Liver (tissue), 9 donors: ENCODE results near the gene SRGAP3. TPM values are rescaled to one million over a fixed set of nuclear protein-coding genes. Genes with fewer than 3 reads are reported as not detected.

Experiments used
- DNase-seq: peaks from one replicate; pipeline ENCODE4 v3.0.0-alpha.2; 2017; ENCODE audit warnings: low spot score
- H3K27ac ChIP-seq, 2 donors: one replicate each; pipeline ENCODE4 v1.7.0; 2013; ENCODE audit warnings: inconsistent platforms in 2 of 2, low read length in 2 of 2, control low read depth in 1 of 2, low read depth in 1 of 2, mild to moderate bottlenecking in 1 of 2
- H3K27me3 ChIP-seq, 4 donors: one replicate each; pipeline versions ENCODE4 v1.6.1 to v1.7.0; 2013; ENCODE audit warnings: low read length in 3 of 4, inconsistent platforms in 1 of 4, mild to moderate bottlenecking in 1 of 4, moderate library complexity in 1 of 4; ENCODE audit not compliant: control insufficient read depth in 4 of 4, insufficient read depth in 4 of 4
- H3K36me3 ChIP-seq, 4 donors: one replicate each; pipeline versions ENCODE4 v1.6.1 to v1.7.0; 2013; ENCODE audit warnings: low read length in 3 of 4, mild to moderate bottlenecking in 3 of 4, low read depth in 1 of 4, moderate library complexity in 1 of 4; ENCODE audit not compliant: control insufficient read depth in 4 of 4, insufficient read depth in 3 of 4
- H3K4me1 ChIP-seq, 4 donors: one replicate each; pipeline versions ENCODE4 v1.6.1 to v1.7.0; 2013; ENCODE audit warnings: low read length in 3 of 4, mild to moderate bottlenecking in 3 of 4, moderate library complexity in 1 of 4; ENCODE audit not compliant: control insufficient read depth in 4 of 4, insufficient read depth in 4 of 4
- H3K4me3 ChIP-seq, 3 donors: one replicate each; pipeline versions ENCODE4 v1.6.1 to v1.7.0; 2013; ENCODE audit warnings: low read length in 3 of 3, control low read depth in 1 of 3, low read depth in 1 of 3, mild to moderate bottlenecking in 1 of 3
- H3K9ac ChIP-seq, 2 donors: one replicate each; pipeline ENCODE4 v1.7.0; 2013; ENCODE audit warnings: low read length in 2 of 2, mild to moderate bottlenecking in 2 of 2, moderate library complexity in 2 of 2, control low read depth in 1 of 2, low read depth in 1 of 2
- H3K9me3 ChIP-seq, 4 donors: one replicate each; pipeline versions ENCODE4 v1.6.1 to v1.7.0; 2013; ENCODE audit warnings: low read length in 3 of 4; ENCODE audit not compliant: control insufficient read depth in 4 of 4
- CTCF ChIP-seq: fragments of 150-350 bp; IDR thresholded peaks from 2 replicates; pipeline ENCODE4 v1.5.1; 2017; ENCODE audit warnings: improper control_type of control experiment, low read depth, low read length; ENCODE audit not compliant: missing input control
- EGR1 ChIP-seq, 2 donors: IDR thresholded peaks; 2 replicates each; pipeline ENCODE4 v1.6.1; 2016 to 2018; ENCODE audit warnings: antibody characterized with exemption in 2 of 2, low read depth in 2 of 2
- FOXA1 ChIP-seq: IDR thresholded peaks from 2 replicates; pipeline ENCODE4 v1.6.1; 2016; ENCODE audit warnings: antibody characterized with exemption
- FOXA2 ChIP-seq: IDR thresholded peaks from 2 replicates; pipeline ENCODE4 v1.6.1; 2016; ENCODE audit warnings: antibody characterized with exemption
- GABPA ChIP-seq, 2 donors: IDR thresholded peaks in 1 of 2; conservative IDR thresholded peaks in 1 of 2; 2 replicates each; pipeline ENCODE4 v1.6.1; 2016; ENCODE audit warnings: antibody characterized with exemption in 2 of 2, mild to moderate bottlenecking in 1 of 2, moderate library complexity in 1 of 2
- HNF4A ChIP-seq, 2 donors: conservative IDR thresholded peaks; 2 replicates each; pipeline ENCODE4 v1.6.1; 2016; ENCODE audit warnings: antibody characterized with exemption in 2 of 2, mild to moderate bottlenecking in 2 of 2
- HNF4G ChIP-seq: IDR thresholded peaks from 2 replicates; pipeline ENCODE4 v1.6.1; 2016; ENCODE audit warnings: antibody characterized with exemption
- JUND ChIP-seq, 2 donors: IDR thresholded peaks; 2 replicates each; pipeline ENCODE4 v1.6.1; 2016; ENCODE audit warnings: antibody characterized with exemption in 2 of 2
- NR2F2 ChIP-seq: IDR thresholded peaks from 2 replicates; pipeline ENCODE4 v1.6.1; 2016; ENCODE audit warnings: antibody characterized with exemption
- RAD21 ChIP-seq, 2 donors: IDR thresholded peaks; 2 replicates each; pipeline ENCODE4 v1.6.1; 2016; ENCODE audit warnings: antibody characterized with exemption in 2 of 2, mild to moderate bottlenecking in 2 of 2
- RXRA ChIP-seq, 2 donors: IDR thresholded peaks; 2 replicates each; pipeline ENCODE4 v1.6.1; 2017 to 2018; ENCODE audit warnings: antibody characterized with exemption in 2 of 2, mild to moderate bottlenecking in 1 of 2
- SP1 ChIP-seq: IDR thresholded peaks from 2 replicates; pipeline ENCODE4 v1.6.1; 2018; ENCODE audit warnings: antibody characterized with exemption, mild to moderate bottlenecking
- TAF1 ChIP-seq: conservative IDR thresholded peaks from 2 replicates; pipeline ENCODE4 v1.6.1; 2016; ENCODE audit warnings: antibody characterized with exemption, mild to moderate bottlenecking
- YY1 ChIP-seq: IDR thresholded peaks from 2 replicates; pipeline ENCODE4 v1.6.1; 2016; ENCODE audit warnings: antibody characterized with exemption, mild to moderate bottlenecking
- WGBS: extraction: QIAGEN DNeasy Blood & Tissue Kit; methylation state at CpG from one replicate; pipeline ENCODE4 v1.1.7; 2013; 5-methylcytosine and 5-hydroxymethylcytosine counted together
- polyA plus RNA-seq, 2 donors: library from polyadenylated mRNA; stranded (reverse) in 1 of 2; unstranded in 1 of 2; fragments of 200-250 nt in 1 of 2; fragments of >200 nt in 1 of 2; fragmentation: Nextera tagmentation in 1 of 2; extraction: Ambion mirVana in 1 of 2; gene quantifications; one replicate each; pipeline versions ENCODE4 v1.2.1 to v1.2.3, GENCODE V29; 2013 to 2015
- total RNA-seq, 2 donors: library from RNA; depleted of rRNA; stranded (reverse); fragments of >200 nt; gene quantifications; one replicate each; pipeline ENCODE4 v1.2.3, GENCODE V29; 2014
- TF ChIP-seq, protein P1 (sequence below): IDR thresholded peaks from 2 replicates; pipeline ENCODE4 v1.6.1; 2016; ENCODE audit warnings: antibody characterized with exemption, mild to moderate bottlenecking
- TF ChIP-seq, protein P2 (sequence below): IDR thresholded peaks from 2 replicates; pipeline ENCODE4 v1.6.1; 2016; ENCODE audit warnings: antibody characterized with exemption
- TF ChIP-seq, protein P3 (sequence below): IDR thresholded peaks from 2 replicates; pipeline ENCODE4 v1.6.1; 2016; ENCODE audit warnings: antibody characterized with exemption
- TF ChIP-seq, protein P4 (sequence below): IDR thresholded peaks from 2 replicates; pipeline ENCODE4 v1.6.1; 2016; ENCODE audit warnings: antibody characterized with exemption
- donor health status: healthy.
- donor health status: healthy.
- donor health status: healthy.
- donor health status: healthy.
- donor health status: healthy.

Gene SRGAP3
- total and polyA plus RNA-seq, 4 donors, result 0.61 to 4.2 (median 1.6) TPM

GRCh38 chr3:8988791-8989558, 260.5 kb downstream of the SRGAP3 start:
- Histone ChIP-seq H3K4me3 (no peak overlapping the region), H3K9me3 (no peaks in the 10 kb centered on the region), H3K9ac (no peak overlapping the region), H3K4me1 (no peaks in the 10 kb centered on the region), H3K27me3 (no peaks in the 10 kb centered on the region), H3K27ac (no peak overlapping the region), H3K36me3 (no peaks in the 10 kb centered on the region)
- WGBS, result 90% methylated on average over 8 of the region's 8 CpGs
- no peak for DNase-seq
- TF ChIP-seq, protein P1, sequence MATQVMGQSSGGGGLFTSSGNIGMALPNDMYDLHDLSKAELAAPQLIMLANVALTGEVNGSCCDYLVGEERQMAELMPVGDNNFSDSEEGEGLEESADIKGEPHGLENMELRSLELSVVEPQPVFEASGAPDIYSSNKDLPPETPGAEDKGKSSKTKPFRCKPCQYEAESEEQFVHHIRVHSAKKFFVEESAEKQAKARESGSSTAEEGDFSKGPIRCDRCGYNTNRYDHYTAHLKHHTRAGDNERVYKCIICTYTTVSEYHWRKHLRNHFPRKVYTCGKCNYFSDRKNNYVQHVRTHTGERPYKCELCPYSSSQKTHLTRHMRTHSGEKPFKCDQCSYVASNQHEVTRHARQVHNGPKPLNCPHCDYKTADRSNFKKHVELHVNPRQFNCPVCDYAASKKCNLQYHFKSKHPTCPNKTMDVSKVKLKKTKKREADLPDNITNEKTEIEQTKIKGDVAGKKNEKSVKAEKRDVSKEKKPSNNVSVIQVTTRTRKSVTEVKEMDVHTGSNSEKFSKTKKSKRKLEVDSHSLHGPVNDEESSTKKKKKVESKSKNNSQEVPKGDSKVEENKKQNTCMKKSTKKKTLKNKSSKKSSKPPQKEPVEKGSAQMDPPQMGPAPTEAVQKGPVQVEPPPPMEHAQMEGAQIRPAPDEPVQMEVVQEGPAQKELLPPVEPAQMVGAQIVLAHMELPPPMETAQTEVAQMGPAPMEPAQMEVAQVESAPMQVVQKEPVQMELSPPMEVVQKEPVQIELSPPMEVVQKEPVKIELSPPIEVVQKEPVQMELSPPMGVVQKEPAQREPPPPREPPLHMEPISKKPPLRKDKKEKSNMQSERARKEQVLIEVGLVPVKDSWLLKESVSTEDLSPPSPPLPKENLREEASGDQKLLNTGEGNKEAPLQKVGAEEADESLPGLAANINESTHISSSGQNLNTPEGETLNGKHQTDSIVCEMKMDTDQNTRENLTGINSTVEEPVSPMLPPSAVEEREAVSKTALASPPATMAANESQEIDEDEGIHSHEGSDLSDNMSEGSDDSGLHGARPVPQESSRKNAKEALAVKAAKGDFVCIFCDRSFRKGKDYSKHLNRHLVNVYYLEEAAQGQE, result no peak

DNA sequence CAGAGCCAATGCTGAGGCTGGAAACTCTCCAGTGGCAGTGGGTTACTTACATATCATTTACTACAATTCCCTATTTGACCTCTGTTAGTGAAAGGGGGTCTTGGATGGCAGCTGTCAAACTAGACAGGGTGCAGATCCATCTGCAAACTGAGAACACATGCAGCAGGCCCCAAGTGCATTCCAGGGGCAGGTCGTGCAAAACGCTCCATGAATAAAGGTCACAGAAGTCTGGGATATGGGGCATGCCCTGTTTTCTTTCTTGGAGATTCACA, 261.1 kb downstream of the SRGAP3 start:
- TF ChIP-seq, protein P1, result no peak
- TF ChIP-seq NR2F2, result no peak
- no peak for TF ChIP-seq CTCF
- TF ChIP-seq, protein P2, sequence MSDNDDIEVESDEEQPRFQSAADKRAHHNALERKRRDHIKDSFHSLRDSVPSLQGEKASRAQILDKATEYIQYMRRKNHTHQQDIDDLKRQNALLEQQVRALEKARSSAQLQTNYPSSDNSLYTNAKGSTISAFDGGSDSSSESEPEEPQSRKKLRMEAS, result no peak
- TF ChIP-seq TAF1, result no peak
- no peak for TF ChIP-seq YY1
- TF ChIP-seq, protein P3, sequence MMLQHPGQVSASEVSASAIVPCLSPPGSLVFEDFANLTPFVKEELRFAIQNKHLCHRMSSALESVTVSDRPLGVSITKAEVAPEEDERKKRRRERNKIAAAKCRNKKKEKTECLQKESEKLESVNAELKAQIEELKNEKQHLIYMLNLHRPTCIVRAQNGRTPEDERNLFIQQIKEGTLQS, result no peak
- no peak for TF ChIP-seq FOXA1
- TF ChIP-seq HNF4G, result no peak
- TF ChIP-seq, protein P4, sequence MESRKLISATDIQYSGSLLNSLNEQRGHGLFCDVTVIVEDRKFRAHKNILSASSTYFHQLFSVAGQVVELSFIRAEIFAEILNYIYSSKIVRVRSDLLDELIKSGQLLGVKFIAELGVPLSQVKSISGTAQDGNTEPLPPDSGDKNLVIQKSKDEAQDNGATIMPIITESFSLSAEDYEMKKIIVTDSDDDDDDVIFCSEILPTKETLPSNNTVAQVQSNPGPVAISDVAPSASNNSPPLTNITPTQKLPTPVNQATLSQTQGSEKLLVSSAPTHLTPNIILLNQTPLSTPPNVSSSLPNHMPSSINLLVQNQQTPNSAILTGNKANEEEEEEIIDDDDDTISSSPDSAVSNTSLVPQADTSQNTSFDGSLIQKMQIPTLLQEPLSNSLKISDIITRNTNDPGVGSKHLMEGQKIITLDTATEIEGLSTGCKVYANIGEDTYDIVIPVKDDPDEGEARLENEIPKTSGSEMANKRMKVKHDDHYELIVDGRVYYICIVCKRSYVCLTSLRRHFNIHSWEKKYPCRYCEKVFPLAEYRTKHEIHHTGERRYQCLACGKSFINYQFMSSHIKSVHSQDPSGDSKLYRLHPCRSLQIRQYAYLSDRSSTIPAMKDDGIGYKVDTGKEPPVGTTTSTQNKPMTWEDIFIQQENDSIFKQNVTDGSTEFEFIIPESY, result no peak
- no peak for TF ChIP-seq JUND (IDR thresholded peaks at IDR 0.05)
- no peak for TF ChIP-seq GABPA (IDR thresholded peaks at IDR 0.05 in 1 of 2, conservative IDR thresholded peaks at IDR 0.05 in 1 of 2)
- no peak for TF ChIP-seq FOXA2
- TF ChIP-seq SP1, result no peak
- no peak for TF ChIP-seq EGR1 (IDR thresholded peaks at IDR 0.05; ENCODE audit: low read depth in 2 of 2)
- no peak for TF ChIP-seq HNF4A (conservative IDR thresholded peaks at IDR 0.05)
- no peak for TF ChIP-seq RXRA (IDR thresholded peaks at IDR 0.05)
- no peak for TF ChIP-seq RAD21 (IDR thresholded peaks at IDR 0.05)
- 60% methylated on average over 2 of the region's 2 CpGs for WGBS
- no peak for DNase-seq
- no peak overlapping the region for H3K4me3 ChIP-seq
- H3K27ac ChIP-seq, result no peak overlapping the region
- no peaks in the 10 kb centered on the region for H3K9me3 ChIP-seq
- no peaks in the 10 kb centered on the region for H3K36me3 ChIP-seq
- no peaks in the 10 kb centered on the region for H3K4me1 ChIP-seq
- no peaks in the 10 kb centered on the region for H3K27me3 ChIP-seq
- H3K9ac ChIP-seq, result no peak overlapping the region
